ENCODE measurements around the gene BRME1. TPM values are rescaled to one million over a fixed set of nuclear protein-coding genes. Genes with fewer than 3 reads are reported as not detected.
A peak's percentile ranks its signal among the peaks of the same experiment; 100 is the strongest.

The BRME1 gene
- total RNA-seq, 4 donors from 2014 or later: 7.4 to 73.1 (median 41.2) TPM

GRCh38 chr19:13876834-13877233, 29.1 kb downstream of the BRME1 start, which contains the start of gene NANOS3:
Gene NANOS3 (plus strand): TSS chr19:13877134. CDS start chr19:13877249, 115 bp downstream.
- no peaks in the 10 kb centered on the region for H3K9me3 ChIP-seq
- no peak within 1 kb of the TSS for H3K4me3 ChIP-seq
- peaks cover 10 to 42% (median 17%) of the 10 kb centered on the region in 4 donors for H3K4me1 ChIP-seq
- no peaks in the 10 kb centered on the region for H3K27me3 ChIP-seq
- TF ChIP-seq POLR2A (IDR thresholded peaks at IDR 0.05): no peak
- no peaks in the 10 kb centered on the region for H3K36me3 ChIP-seq
- H3K27ac ChIP-seq: no peak within 1 kb of the TSS
- no peak for DNase-seq

- Histone ChIP-seq H3K36me3 (no peaks in the 10 kb centered on the region), H3K27me3 (no peaks in the 10 kb centered on the region), H3K9me3 (no peaks in the 10 kb centered on the region), H3K27ac (no peak overlapping the region), H3K4me1 (peaks cover 6 to 32% (median 6%) of the 10 kb centered on the region in 4 donors), H3K4me3 (no peak overlapping the region)
- no peak for TF ChIP-seq CTCF (IDR thresholded peaks at IDR 0.05)
- no peak for DNase-seq
Observed at GRCh38 chr19:13875824-13876223, 30.1 kb downstream of the BRME1 start.

- Histone ChIP-seq H3K9me3 (no peaks in the 10 kb centered on the region), H3K4me1 (peaks cover 0 to 18% (median 0%) of the 10 kb centered on the region in 4 donors), H3K4me3 (no peak overlapping the region), H3K27me3 (no peaks in the 10 kb centered on the region), H3K36me3 (no peaks in the 10 kb centered on the region), H3K27ac (no peak overlapping the region)
- no peak for TF ChIP-seq POLR2A (IDR thresholded peaks at IDR 0.05)
- DNase-seq: no peak
Observed at GRCh38 chr19:13873834-13874515, 31.9 kb downstream of the BRME1 start.

GRCh38 chr19:13872695-13873389, 33.1 kb downstream of the BRME1 start:
- Histone ChIP-seq H3K36me3 (no peaks in the 10 kb centered on the region), H3K27me3 (no peaks in the 10 kb centered on the region), H3K27ac (no peak overlapping the region), H3K4me1 (peaks cover 0 to 18% (median 0%) of the 10 kb centered on the region in 4 donors), H3K4me3 (peak overlapping the region; percentile 32 to 54 (median 44)), H3K9me3 (no peaks in the 10 kb centered on the region)
- peak in 2 of 3 donors; percentile 61 to 67 for DNase-seq
- TF ChIP-seq POLR2A (IDR thresholded peaks at IDR 0.05) (no peak), CTCF (IDR thresholded peaks at IDR 0.05) (peak in 3 of 6 experiments; percentile 13 to 20 (median 16))

- no peak for DNase-seq
- no peak for TF ChIP-seq POLR2A (IDR thresholded peaks at IDR 0.05)
- TF ChIP-seq CTCF (IDR thresholded peaks at IDR 0.05): no peak
- Histone ChIP-seq H3K36me3 (no peaks in the 10 kb centered on the region), H3K27ac (no peak overlapping the region), H3K4me3 (peak overlapping the region in 2 of 4 donors; percentile 53 to 54), H3K27me3 (no peaks in the 10 kb centered on the region), H3K9me3 (no peaks in the 10 kb centered on the region), H3K4me1 (peaks cover 0 to 18% (median 0%) of the 10 kb centered on the region in 4 donors)
Observed at GRCh38 chr19:13872339-13872694, 33.6 kb downstream of the BRME1 start.

- Histone ChIP-seq H3K4me1 (peaks cover 0 to 19% (median 5%) of the 10 kb centered on the region in 4 donors), H3K9me3 (no peaks in the 10 kb centered on the region), H3K36me3 (no peaks in the 10 kb centered on the region), H3K4me3 (no peak overlapping the region), H3K27ac (no peak overlapping the region), H3K27me3 (no peaks in the 10 kb centered on the region)
- no peak for DNase-seq
- no peak for TF ChIP-seq CTCF (IDR thresholded peaks at IDR 0.05)
- TF ChIP-seq POLR2A (IDR thresholded peaks at IDR 0.05): no peak
Observed at GRCh38 chr19:13870873-13871272, 35.0 kb downstream of the BRME1 start.

Data from Peyer's patch (tissue), 4 donors.